Testis (tissue), 3 donors: ENCODE data around the gene MMP1. TPM values are rescaled to one million over a fixed set of nuclear protein-coding genes. Genes with fewer than 3 reads are reported as not detected.
A peak's percentile ranks its signal among the peaks of the same experiment; 100 is the strongest.

Experiments
- DNase-seq: peaks from one replicate; pipeline ENCODE4 v3.0.0-alpha.2; 2019
- H3K27ac ChIP-seq, 2 donors: fragments of 200-600 bp; sonication (generic); one replicate each; pipeline ENCODE4 v1.5.1; 2019
- H3K27me3 ChIP-seq: fragments of 200-600 bp; sonication (generic); one replicate; pipeline ENCODE4 v1.5.1; 2019
- H3K36me3 ChIP-seq: fragments of 200-600 bp; sonication (generic); one replicate; pipeline ENCODE4 v1.5.1; 2017; ENCODE audit warnings: low read depth; ENCODE audit errors: missing control alignments
- H3K4me1 ChIP-seq: fragments of 200-600 bp; sonication (generic); one replicate; pipeline ENCODE4 v1.5.1; 2019
- H3K4me3 ChIP-seq, 2 donors: fragments of 200-600 bp; sonication (generic); one replicate each; pipeline ENCODE4 v1.5.1; 2017 to 2019
- H3K9me3 ChIP-seq: fragments of 200-600 bp; sonication (generic); one replicate; pipeline ENCODE4 v1.5.1; 2017
- CTCF ChIP-seq, 3 experiments: fragments of 450-650 bp in 2 of 3; fragments of 200-600 bp in 1 of 3; sonication (generic) in 1 of 3; IDR thresholded peaks; one replicate each; pipeline ENCODE4 v1.5.1; 2016 to 2019; ENCODE audit warnings: antibody characterized with exemption in 3 of 3, mild to moderate bottlenecking in 2 of 3, moderate library complexity in 1 of 3
- POLR2A ChIP-seq: fragments of 450-650 bp; IDR thresholded peaks from one replicate; pipeline ENCODE4 v1.6.1; 2017; ENCODE audit warnings: antibody characterized with exemption, mild to moderate bottlenecking, moderate library complexity
- WGBS, 2 donors: methylation state at CpG; one replicate each; pipeline ENCODE4 v1.1.5; 2018; 5-methylcytosine and 5-hydroxymethylcytosine counted together
- intact Hi-C: fragments of 100-400 bp; cut with DNase I; formaldehyde crosslinking; loops from one replicate; pipeline ENCODE4 v1.15.1; 2023; ENCODE audit warnings: low total_unique reads
- polyA plus RNA-seq: library from polyadenylated mRNA; stranded (reverse); fragments of 350-450 nt; fragmentation: Illumina TruSeq; extraction: RNeasy Lipid Tissue Mini Kit (QIAGEN cat#74804); gene quantifications from one replicate; pipeline ENCODE4 v1.2.3, GENCODE V29; 2014; ENCODE audit warnings: low read depth, low replicate concordance; ENCODE audit not compliant: insufficient read depth
- total RNA-seq, 2 donors: library from RNA; depleted of rRNA; stranded (reverse); fragments of >200 nt; gene quantifications; one replicate each; pipeline ENCODE4 v1.2.3, GENCODE V29; 2016

Gene MMP1
- total and polyA plus RNA-seq, 3 donors from 2014 or later: 0.21 to 0.31 TPM; not detected in 1

GRCh38 chr11:102767800-102768199 is 30.2 kb downstream of the MMP1 start:
- Histone ChIP-seq H3K27me3 (no peaks in the 10 kb centered on the region), H3K36me3 (no peaks in the 10 kb centered on the region), H3K9me3 (no peaks in the 10 kb centered on the region), H3K4me1 (no peaks in the 10 kb centered on the region), H3K4me3 (peak overlapping the region; percentile 29 to 32), H3K27ac (no peak overlapping the region)
- WGBS, 2 donors: 44 to 72% methylated on average over 18 of the region's 18 CpGs
- TF ChIP-seq POLR2A: no peak
- no peak for TF ChIP-seq CTCF (IDR thresholded peaks at IDR 0.05)
- intact Hi-C loops: no loop called here
- DNase-seq: peak; percentile 50

GRCh38 chr11:102763440-102763839 is 34.5 kb downstream of the MMP1 start:
- intact Hi-C loops: no loop called here
- no peaks in the 10 kb centered on the region for H3K9me3 ChIP-seq
- H3K4me1 ChIP-seq: no peaks in the 10 kb centered on the region
- no peaks in the 10 kb centered on the region for H3K27me3 ChIP-seq
- no peak overlapping the region for H3K4me3 ChIP-seq
- 60 to 75% methylated on average over 2 of the region's 2 CpGs for WGBS, 2 donors
- TF ChIP-seq CTCF (IDR thresholded peaks at IDR 0.05) (no peak), POLR2A (no peak)
- no peak overlapping the region for H3K27ac ChIP-seq
- no peak for DNase-seq
- no peaks in the 10 kb centered on the region for H3K36me3 ChIP-seq

GRCh38 chr11:102762361-102762767 is 35.6 kb downstream of the MMP1 start:
- intact Hi-C loops: no loop called here
- H3K4me1 ChIP-seq: no peaks in the 10 kb centered on the region
- WGBS, 2 donors: 56 to 67% methylated on average over 2 of the region's 2 CpGs
- H3K27ac ChIP-seq: no peak overlapping the region
- DNase-seq: no peak
- no peaks in the 10 kb centered on the region for H3K36me3 ChIP-seq
- no peak for TF ChIP-seq POLR2A
- TF ChIP-seq CTCF (IDR thresholded peaks at IDR 0.05): no peak
- H3K9me3 ChIP-seq: no peaks in the 10 kb centered on the region
- H3K4me3 ChIP-seq: no peak overlapping the region
- H3K27me3 ChIP-seq: no peaks in the 10 kb centered on the region

- no peak overlapping the region for H3K4me3 ChIP-seq
- H3K27me3 ChIP-seq: no peaks in the 10 kb centered on the region
- no peaks in the 10 kb centered on the region for H3K4me1 ChIP-seq
- H3K36me3 ChIP-seq: no peaks in the 10 kb centered on the region
- no peak for DNase-seq
- WGBS, 2 donors: 57 to 59% methylated on average over 4 of the region's 4 CpGs
- no peaks in the 10 kb centered on the region for H3K9me3 ChIP-seq
- no peak overlapping the region for H3K27ac ChIP-seq
- TF ChIP-seq POLR2A: no peak
- no peak for TF ChIP-seq CTCF (IDR thresholded peaks at IDR 0.05)
- intact Hi-C loops: no loop called here
Measured at GRCh38 chr11:102761646-102762238, 36.2 kb downstream of the MMP1 start.

GRCh38 chr11:102760344-102761035 is 37.5 kb downstream of the MMP1 start:
- WGBS, 2 donors: 76 to 78% methylated on average over 4 of the region's 4 CpGs
- DNase-seq: no peak
- Histone ChIP-seq H3K27me3 (no peaks in the 10 kb centered on the region), H3K9me3 (no peaks in the 10 kb centered on the region), H3K4me1 (no peaks in the 10 kb centered on the region), H3K4me3 (no peak overlapping the region), H3K27ac (no peak overlapping the region), H3K36me3 (no peaks in the 10 kb centered on the region)
- intact Hi-C loops: no loop called here
- TF ChIP-seq CTCF (IDR thresholded peaks at IDR 0.05) (no peak), POLR2A (no peak)
